WTC11 (cell line): ENCODE measurements around the gene FRMD5.

ENCODE experiments used
- CREM ChIP-seq: sonication (generic); formaldehyde crosslinking; IDR thresholded peaks from 2 replicates; pipeline ENCODE4 v1.8.1; 2022; ENCODE audit warnings: mild to moderate bottlenecking, missing genetic modification reagents, moderate library complexity
- FOXP1 ChIP-seq: sonication (generic); formaldehyde crosslinking; IDR thresholded peaks from 2 replicates; pipeline ENCODE4 v1.8.0; 2022; ENCODE audit warnings: missing genetic modification reagents, mild to moderate bottlenecking, moderate library complexity, borderline replicate concordance
- RELA ChIP-seq: sonication (generic); formaldehyde crosslinking; IDR thresholded peaks from 2 replicates; pipeline ENCODE4 v1.8.1; 2022; ENCODE audit warnings: missing genetic modification reagents, mild to moderate bottlenecking, borderline replicate concordance
- SMAD4 ChIP-seq: sonication (generic); formaldehyde crosslinking; IDR thresholded peaks from 2 replicates; pipeline ENCODE4 v1.8.0; 2022; ENCODE audit warnings: mild to moderate bottlenecking, missing genetic modification reagents
- TCF7 ChIP-seq: sonication (generic); formaldehyde crosslinking; IDR thresholded peaks from 2 replicates; pipeline ENCODE4 v1.8.0; 2022; ENCODE audit warnings: mild to moderate bottlenecking, low read depth, missing genetic modification reagents, moderate library complexity
- ZNF121 ChIP-seq: sonication (generic); formaldehyde crosslinking; IDR thresholded peaks from 2 replicates; pipeline ENCODE4 v1.8.0; 2023; ENCODE audit warnings: missing genetic modification reagents
- TF ChIP-seq, protein P1 (sequence below): sonication (generic); formaldehyde crosslinking; IDR thresholded peaks from 2 replicates; pipeline ENCODE4 v1.8.1; 2023; ENCODE audit warnings: mild to moderate bottlenecking, missing genetic modification reagents, moderate library complexity
- TF ChIP-seq, protein P2 (sequence below): fragments of 200-600 bp; IDR thresholded peaks from 2 replicates; pipeline ENCODE4 v1.8.0; 2022; ENCODE audit warnings: antibody characterized with exemption
- TF ChIP-seq, protein P3 (sequence below): sonication (generic); formaldehyde crosslinking; IDR thresholded peaks from 2 replicates; pipeline ENCODE4 v1.8.1; 2023; ENCODE audit warnings: mild to moderate bottlenecking, missing genetic modification reagents, moderate library complexity
- TF ChIP-seq, protein P4 (sequence below): fragments of 250-450 bp; sonication (Bioruptor Pico); IDR thresholded peaks from 2 replicates; pipeline ENCODE4 v1.9.0; 2021; ENCODE audit warnings: moderate library complexity, mild to moderate bottlenecking, inconsistent platforms, borderline replicate concordance
- TF ChIP-seq, protein P5 (sequence below): sonication (generic); formaldehyde crosslinking; IDR thresholded peaks from 2 replicates; pipeline ENCODE4 v1.8.0; 2022; ENCODE audit warnings: mild to moderate bottlenecking, missing genetic modification reagents
- TF ChIP-seq, protein P6 (sequence below): sonication (generic); formaldehyde crosslinking; IDR thresholded peaks from 2 replicates; pipeline ENCODE4 v1.8.0; 2022; ENCODE audit warnings: mild to moderate bottlenecking, missing genetic modification reagents

DNA sequence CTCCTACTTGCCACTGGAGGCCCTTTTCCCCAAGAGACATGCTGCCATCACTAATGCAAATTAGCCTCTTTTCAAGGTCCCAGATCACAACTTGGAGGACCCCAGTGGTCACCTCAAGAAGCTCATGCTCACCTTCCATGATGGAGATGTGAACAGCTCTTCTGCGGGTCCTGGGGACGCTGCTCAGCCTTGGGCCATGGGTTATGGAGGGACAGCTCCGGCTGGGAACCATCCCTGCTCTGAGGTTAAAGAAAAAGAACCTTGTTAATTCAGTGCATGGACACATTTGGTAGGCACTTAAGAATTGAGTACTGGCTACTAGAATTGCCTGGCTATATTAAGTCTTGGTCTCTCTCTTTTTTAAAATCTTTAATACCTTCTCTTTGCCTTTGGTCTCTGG, 311.5 kb downstream of the FRMD5 start:
- TF ChIP-seq, protein P1, sequence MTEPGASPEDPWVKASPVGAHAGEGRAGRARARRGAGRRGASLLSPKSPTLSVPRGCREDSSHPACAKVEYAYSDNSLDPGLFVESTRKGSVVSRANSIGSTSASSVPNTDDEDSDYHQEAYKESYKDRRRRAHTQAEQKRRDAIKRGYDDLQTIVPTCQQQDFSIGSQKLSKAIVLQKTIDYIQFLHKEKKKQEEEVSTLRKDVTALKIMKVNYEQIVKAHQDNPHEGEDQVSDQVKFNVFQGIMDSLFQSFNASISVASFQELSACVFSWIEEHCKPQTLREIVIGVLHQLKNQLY = no peak
- TF ChIP-seq, protein P2, sequence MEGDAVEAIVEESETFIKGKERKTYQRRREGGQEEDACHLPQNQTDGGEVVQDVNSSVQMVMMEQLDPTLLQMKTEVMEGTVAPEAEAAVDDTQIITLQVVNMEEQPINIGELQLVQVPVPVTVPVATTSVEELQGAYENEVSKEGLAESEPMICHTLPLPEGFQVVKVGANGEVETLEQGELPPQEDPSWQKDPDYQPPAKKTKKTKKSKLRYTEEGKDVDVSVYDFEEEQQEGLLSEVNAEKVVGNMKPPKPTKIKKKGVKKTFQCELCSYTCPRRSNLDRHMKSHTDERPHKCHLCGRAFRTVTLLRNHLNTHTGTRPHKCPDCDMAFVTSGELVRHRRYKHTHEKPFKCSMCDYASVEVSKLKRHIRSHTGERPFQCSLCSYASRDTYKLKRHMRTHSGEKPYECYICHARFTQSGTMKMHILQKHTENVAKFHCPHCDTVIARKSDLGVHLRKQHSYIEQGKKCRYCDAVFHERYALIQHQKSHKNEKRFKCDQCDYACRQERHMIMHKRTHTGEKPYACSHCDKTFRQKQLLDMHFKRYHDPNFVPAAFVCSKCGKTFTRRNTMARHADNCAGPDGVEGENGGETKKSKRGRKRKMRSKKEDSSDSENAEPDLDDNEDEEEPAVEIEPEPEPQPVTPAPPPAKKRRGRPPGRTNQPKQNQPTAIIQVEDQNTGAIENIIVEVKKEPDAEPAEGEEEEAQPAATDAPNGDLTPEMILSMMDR = no peak
- TF ChIP-seq FOXP1 (CRISPR knock-in tag) = no peak
- no peak for TF ChIP-seq ZNF121 (CRISPR knock-in tag)
- TF ChIP-seq, protein P3, sequence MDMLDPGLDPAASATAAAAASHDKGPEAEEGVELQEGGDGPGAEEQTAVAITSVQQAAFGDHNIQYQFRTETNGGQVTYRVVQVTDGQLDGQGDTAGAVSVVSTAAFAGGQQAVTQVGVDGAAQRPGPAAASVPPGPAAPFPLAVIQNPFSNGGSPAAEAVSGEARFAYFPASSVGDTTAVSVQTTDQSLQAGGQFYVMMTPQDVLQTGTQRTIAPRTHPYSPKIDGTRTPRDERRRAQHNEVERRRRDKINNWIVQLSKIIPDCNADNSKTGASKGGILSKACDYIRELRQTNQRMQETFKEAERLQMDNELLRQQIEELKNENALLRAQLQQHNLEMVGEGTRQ = no peak
- no peak for TF ChIP-seq CREM (CRISPR knock-in tag)
- no peak for TF ChIP-seq RELA (CRISPR knock-in tag)
- TF ChIP-seq, protein P4, sequence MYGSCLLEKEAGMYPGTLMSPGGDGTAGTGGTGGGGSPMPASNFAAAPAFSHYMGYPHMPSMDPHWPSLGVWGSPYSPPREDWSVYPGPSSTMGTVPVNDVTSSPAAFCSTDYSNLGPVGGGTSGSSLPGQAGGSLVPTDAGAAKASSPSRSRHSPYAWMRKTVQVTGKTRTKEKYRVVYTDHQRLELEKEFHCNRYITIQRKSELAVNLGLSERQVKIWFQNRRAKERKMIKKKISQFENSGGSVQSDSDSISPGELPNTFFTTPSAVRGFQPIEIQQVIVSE (CRISPR knock-in tag) = no peak
- no peak for TF ChIP-seq SMAD4
- TF ChIP-seq, protein P5, sequence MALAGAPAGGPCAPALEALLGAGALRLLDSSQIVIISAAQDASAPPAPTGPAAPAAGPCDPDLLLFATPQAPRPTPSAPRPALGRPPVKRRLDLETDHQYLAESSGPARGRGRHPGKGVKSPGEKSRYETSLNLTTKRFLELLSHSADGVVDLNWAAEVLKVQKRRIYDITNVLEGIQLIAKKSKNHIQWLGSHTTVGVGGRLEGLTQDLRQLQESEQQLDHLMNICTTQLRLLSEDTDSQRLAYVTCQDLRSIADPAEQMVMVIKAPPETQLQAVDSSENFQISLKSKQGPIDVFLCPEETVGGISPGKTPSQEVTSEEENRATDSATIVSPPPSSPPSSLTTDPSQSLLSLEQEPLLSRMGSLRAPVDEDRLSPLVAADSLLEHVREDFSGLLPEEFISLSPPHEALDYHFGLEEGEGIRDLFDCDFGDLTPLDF (CRISPR knock-in tag) = no peak
- TF ChIP-seq, protein P6, sequence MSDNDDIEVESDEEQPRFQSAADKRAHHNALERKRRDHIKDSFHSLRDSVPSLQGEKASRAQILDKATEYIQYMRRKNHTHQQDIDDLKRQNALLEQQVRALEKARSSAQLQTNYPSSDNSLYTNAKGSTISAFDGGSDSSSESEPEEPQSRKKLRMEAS (CRISPR knock-in tag) = no peak
- TF ChIP-seq TCF7 (CRISPR knock-in tag) = no peak
